GM18951 (cell line): ENCODE results near the gene HSPA5.

ENCODE experiments used
- POLR2A ChIP-seq: IDR thresholded peaks from 4 replicates; pipeline ENCODE4 v1.6.1; 2011; ENCODE audit warnings: mild to moderate bottlenecking; ENCODE audit not compliant: insufficient read length, insufficient read depth; ENCODE audit errors: extremely low read depth
- in situ Hi-C: fragments of 300-500 bp; cut with MboI; formaldehyde crosslinking; loops from one replicate; pipeline ENCODE4 v1.12.0; 2022; ENCODE audit warnings: low sequenced_read_pairs, mixed read lengths, inconsistent platforms; ENCODE audit not compliant: unreplicated experiment

HSPA5 gene

DNA sequence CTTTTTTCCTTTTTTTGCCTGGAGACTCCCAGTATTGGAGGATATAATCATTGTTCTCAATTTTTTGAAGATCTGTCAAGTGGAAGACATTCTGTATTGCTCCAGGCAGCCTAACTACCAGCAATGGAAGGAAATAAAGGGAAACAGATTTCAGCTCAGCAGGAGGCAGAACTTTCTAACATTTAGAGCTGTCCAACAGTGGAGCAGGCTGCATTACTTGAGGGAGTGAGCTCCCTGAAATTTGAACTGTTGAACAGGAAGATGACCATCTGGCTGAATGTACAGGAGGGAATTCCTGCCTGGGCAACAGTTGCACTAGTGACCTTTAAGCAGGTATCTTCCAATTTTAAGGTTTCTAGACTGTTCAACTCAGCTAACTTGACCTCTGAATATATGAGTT is 19.4 kb upstream of the HSPA5 start:
- TF ChIP-seq POLR2A = no peak
- in situ Hi-C loops = no loop called here

DNA sequence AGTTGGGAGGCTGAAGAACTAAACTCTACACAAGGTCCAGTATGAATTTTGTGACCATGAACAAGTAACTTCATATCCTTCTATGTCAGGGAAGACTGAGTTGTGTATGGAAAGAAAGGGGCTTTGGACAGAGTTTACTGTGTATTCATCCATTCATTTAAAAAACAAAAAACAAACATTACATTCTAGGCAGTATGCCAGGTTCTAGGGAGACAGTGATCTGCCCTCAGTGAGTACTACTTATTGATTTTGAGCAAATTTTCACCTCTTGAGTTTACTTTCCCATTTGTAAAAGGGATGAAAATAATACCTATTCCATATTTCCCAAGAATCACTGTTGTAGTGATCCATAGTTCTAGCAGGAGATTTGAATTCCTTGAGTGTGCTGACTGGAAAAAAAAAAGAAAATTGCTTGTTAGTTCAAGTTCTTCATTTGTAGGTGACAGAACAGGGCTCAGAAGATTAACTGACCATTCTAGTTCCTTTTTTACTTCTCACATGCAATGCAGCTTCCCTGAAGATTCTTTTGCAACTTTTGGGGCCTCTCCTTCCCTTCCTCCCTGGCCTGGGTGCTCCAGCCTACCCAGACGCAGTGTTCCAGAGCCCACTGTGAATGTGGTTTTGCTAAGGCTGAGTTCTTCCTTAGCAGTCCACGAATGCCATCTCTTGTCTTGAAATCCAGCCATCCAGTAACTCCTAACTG is 17.8 kb upstream of the HSPA5 start:
- in situ Hi-C loops = no loop called here
- TF ChIP-seq POLR2A = no peak

GRCh38 chr9:125258160-125258785 is 17.1 kb upstream of the HSPA5 start:
- TF ChIP-seq POLR2A = no peak
- in situ Hi-C loops = no loop called here

DNA sequence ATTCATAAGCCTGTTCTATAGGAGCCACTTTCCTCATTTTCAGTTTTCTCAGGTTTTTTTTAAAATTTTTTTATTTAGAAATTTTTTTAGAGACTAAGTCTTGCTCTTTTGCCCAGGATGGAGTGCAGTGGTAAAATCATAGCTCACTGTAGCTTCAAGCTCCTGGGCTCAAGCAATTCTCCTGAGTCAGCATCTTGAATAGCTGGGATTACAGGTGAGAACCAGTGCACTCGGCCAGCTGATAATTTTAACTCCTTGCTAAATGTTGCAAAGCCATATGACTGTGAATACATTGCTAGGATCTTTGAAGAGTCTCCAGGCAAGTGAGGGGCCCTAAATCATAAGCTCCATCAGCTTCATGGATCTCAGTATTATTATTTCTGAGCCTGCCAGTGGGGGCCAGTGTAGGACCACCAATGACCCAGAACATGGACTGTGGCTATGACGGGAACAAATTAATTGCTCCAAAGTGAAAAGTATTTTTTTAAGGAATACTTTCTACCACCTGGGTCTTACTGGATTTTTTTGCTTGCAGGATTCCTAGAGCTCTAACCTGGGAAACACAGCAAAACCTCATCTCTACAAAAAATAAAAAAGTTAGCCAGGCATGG is 14.7 kb upstream of the HSPA5 start:
- TF ChIP-seq POLR2A = no peak
- in situ Hi-C loops = no loop called here

DNA sequence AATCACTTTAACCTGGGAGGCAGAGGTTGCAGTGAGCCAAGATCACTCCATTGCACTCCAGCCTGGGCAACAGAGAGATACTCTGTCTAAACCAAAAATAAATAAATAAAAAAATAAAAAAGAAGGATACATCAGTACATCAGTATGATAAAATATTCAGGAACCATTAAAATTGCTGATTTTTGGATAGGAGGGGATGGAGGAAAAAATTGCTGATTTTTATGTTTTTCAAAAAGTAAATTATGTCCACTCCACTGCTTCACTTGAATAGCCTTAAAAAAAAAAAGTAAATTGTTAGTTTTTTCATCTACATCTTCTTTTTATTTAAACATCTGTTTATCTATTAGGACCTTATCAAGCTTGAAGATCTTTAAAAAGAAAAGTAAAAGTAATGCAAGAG is 13.1 kb upstream of the HSPA5 start:
- TF ChIP-seq POLR2A = no peak
- in situ Hi-C loops = no loop called here

GRCh38 chr9:125246261-125246667 is 5.1 kb upstream of the HSPA5 start:
- in situ Hi-C loops = no loop called here
- TF ChIP-seq POLR2A = no peak

DNA sequence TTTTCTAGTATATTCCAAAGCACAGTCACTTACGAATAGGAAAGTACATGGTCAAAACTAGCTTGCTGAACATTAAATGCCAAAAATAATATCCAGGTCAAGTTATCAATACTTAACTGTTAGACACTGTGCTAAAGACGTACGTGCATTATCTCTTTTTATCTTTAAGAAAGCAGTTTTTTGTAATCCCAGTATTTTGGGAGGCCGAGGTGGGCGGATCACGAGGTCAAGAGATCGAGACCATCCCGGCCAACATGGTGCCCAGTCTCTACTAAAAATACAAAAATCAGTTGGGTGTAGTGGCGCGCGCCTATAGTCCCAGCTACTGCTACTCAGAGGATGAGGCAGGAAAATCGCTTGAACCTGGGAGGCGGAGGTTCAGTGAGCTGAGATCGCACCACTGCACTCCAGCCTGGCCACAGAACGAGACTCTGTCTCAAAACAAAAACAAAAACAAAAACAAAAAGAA is 2.7 kb upstream of the HSPA5 start:
- TF ChIP-seq POLR2A = no peak

DNA sequence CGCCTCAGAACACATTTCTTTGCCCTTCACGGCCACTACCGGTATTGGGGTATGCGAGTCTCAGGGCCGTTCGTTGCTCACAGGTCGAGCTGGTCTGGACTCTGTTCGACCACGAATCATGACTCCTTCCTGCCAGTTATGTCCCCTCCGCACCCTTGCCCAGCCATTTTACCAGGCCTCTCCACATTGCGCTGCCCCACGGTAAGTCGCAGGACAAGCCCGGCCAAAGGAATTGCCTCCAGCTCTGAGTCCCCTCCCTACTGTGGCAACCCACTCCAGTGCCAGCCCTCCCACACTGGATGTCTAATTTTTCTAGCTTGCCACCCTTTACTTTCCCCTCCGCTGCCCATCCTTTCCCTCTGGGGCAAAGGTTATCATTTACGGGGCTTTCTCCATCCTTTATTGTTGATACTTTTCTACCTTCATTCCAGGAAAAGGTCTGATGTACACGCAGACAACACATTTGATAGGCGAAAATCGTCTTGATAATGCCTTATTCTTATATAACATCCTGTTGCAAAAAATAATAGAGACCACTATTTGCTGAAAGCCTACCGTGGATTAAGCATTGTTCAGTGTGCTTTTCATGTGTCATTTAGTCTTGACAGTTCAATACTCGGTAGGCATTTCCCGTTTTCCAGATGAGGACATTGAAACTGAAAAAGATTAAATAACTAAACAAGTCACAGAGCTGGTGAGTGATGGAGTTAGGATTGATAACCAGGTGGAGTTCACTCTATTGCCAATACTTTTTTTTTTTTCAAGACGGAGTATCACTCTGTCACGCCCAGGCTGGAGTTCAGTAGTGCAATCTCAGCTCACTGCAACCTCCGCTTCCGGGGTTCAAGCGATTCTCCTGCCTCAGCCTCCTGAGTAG is 958 bp upstream of the HSPA5 start:
- in situ Hi-C loops = no loop called here
- TF ChIP-seq POLR2A = no peak

More for the DNA sequence above, 2.7 kb upstream of the HSPA5 start:
- in situ Hi-C loops = no loop called here

DNA sequence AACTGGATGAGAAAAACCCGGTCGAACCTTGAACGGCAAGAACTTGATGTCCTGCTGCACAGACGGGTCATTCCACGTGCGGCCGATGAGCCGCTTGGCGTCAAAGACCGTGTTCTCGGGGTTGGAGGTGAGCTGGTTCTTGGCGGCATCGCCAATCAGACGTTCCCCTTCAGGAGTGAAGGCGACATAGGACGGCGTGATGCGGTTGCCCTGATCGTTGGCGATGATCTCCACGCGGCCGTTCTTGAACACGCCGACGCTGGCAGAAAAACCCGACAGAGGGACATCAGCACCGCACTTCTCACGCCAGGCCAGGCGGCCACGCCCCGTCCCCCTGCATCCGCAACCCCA is 519 bp downstream of the HSPA5 start:
- no peak for TF ChIP-seq POLR2A
- in situ Hi-C loops = no loop called here

DNA sequence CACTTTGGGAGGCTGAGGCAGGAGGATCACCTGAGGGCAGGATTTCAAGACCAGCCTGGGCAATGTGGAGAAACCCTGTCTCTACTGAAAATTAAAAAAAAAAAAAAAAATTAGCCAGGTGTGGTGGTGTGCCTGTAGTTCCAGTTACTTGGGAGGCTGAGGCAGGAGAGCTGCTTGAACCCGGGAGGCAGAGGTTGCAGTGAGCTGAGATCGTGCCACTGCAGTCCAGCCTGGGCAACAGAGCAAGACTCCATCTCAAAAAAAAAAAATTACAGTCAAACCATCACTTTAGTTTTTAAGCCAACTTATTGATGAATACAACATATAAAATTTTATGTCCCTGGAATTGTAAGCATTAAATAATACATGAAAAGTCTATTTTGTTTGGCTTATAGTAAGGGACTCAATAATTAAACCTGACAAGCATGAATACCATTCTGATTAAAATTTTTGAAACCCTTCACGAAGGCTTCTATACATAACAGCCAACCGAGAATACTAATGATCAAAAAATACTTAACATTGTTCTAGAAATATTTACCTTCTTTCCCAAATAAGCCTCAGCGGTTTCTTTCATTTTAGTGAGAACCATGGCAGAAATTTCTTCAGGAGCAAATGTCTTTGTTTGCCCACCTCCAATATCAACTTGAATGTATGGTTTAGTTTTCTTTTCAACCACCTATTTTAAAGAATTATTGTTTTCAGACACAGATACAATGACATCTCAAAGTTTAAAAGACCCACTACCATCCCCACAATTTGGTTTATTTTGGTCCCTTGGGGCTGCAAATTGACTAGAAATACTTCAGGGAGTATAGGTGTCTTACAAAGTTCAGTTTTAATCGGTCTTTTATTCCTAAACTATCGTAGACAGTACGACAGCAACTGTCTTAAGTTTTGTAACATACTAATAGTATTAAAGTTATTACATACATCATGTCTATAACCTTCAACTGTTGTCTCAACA is 1.2 kb downstream of the HSPA5 start:
- in situ Hi-C loops = no loop called here
- no peak for TF ChIP-seq POLR2A

- no peak for TF ChIP-seq POLR2A
- in situ Hi-C loops = no loop called here
These were observed 2.2 kb downstream of the HSPA5 start for GRCh38 chr9:125238915-125239446.
